A673 (cell line): ENCODE data around the gene RMI2. TPM values are rescaled to one million over a fixed set of nuclear protein-coding genes. Genes with fewer than 3 reads are reported as not detected.

Experiments
- BruUV-seq: library from RNA; stranded (reverse); fragments of 400-500 nt; replicated peaks from 2 replicates; lab custom pipeline; 2021; lab: Mats Ljungman, UMichigan
- CTCF ChIA-PET: fragments of 300-600 bp; sonication (Branson Sonifier 250); formaldehyde crosslinking; loops from one replicate; lab custom pipeline; 2022; ENCODE audit warnings: antibody characterized with exemption; lab: Charles Lee
- POLR2A ChIA-PET: fragments of 300-600 bp; sonication (Branson Sonifier 250); formaldehyde crosslinking; loops from one replicate; lab custom pipeline; 2022; ENCODE audit warnings: antibody characterized with exemption; ENCODE audit not compliant: low non-redundant PET; lab: Charles Lee
- DNase-seq: peaks from one replicate; pipeline ENCODE4 v3.0.0-alpha.2; 2015; ENCODE audit warnings: low spot score
- H3K27ac ChIP-seq: fragments of 200-600 bp; sonication (generic); 2 replicates; pipeline ENCODE4 v1.5.1; 2016; ENCODE audit warnings: mixed run types, low read depth, mild to moderate bottlenecking, mixed read lengths, antibody characterized with exemption, low read length; ENCODE audit not compliant: poor library complexity, severe bottlenecking
- H3K27me3 ChIP-seq: fragments of 200-600 bp; sonication (generic); replicated peaks from 2 replicates; pipeline ENCODE4 v1.6.1; 2017; ENCODE audit warnings: mixed run types, low read depth, mild to moderate bottlenecking, mixed read lengths, antibody characterized with exemption, low read length; ENCODE audit not compliant: insufficient read depth, poor library complexity
- H3K36me3 ChIP-seq: fragments of 200-600 bp; sonication (generic); 2 replicates; pipeline ENCODE4 v1.6.1; 2016; ENCODE audit warnings: mixed run types, mild to moderate bottlenecking, mixed read lengths, antibody characterized with exemption, low read length; ENCODE audit not compliant: insufficient read depth, poor library complexity, severe bottlenecking
- H3K4me1 ChIP-seq: fragments of 200-600 bp; sonication (generic); 2 replicates; pipeline ENCODE4 v1.6.1; 2017; ENCODE audit warnings: mixed run types, mild to moderate bottlenecking, mixed read lengths, antibody characterized with exemption, low read length; ENCODE audit not compliant: insufficient read depth, poor library complexity, severe bottlenecking
- H3K4me3 ChIP-seq: fragments of 200-600 bp; sonication (generic); 2 replicates; pipeline ENCODE4 v1.5.1; 2016; ENCODE audit warnings: low read depth, mixed run types, mild to moderate bottlenecking, mixed read lengths, low read length; ENCODE audit not compliant: poor library complexity, severe bottlenecking
- H3K9me3 ChIP-seq: fragments of 200-600 bp; sonication (generic); 2 replicates; pipeline ENCODE4 v1.6.1; 2016; ENCODE audit warnings: mixed run types, low read depth, mild to moderate bottlenecking, mixed read lengths, antibody characterized with exemption, low read length; ENCODE audit not compliant: poor library complexity, severe bottlenecking
- CTCF ChIP-seq: fragments of 300-800, 200-600 bp; sonication (generic); conservative IDR thresholded peaks from 2 replicates; pipeline ENCODE4 v1.5.1; 2017; ENCODE audit warnings: low read depth, mild to moderate bottlenecking, antibody characterized with exemption, low read length, moderate library complexity, mixed read lengths
- EZH2 ChIP-seq: fragments of 200-600 bp; sonication (generic); IDR thresholded peaks from 2 replicates; pipeline ENCODE4 v1.6.1; 2017; ENCODE audit warnings: borderline replicate concordance, low read depth, mild to moderate bottlenecking, mixed read lengths, antibody characterized with exemption, low read length; ENCODE audit not compliant: poor library complexity, severe bottlenecking
- intact Hi-C: fragments of 100-400 bp; cut with micrococcal nuclease; formaldehyde crosslinking; loops from one replicate; pipeline ENCODE4 v1.10.0; 2022; ENCODE audit not compliant: unreplicated experiment
- total RNA-seq: library from RNA; stranded (reverse); gene quantifications from 2 replicates; pipeline ENCODE4 v1.2.3, GENCODE V29; 2021

Gene RMI2
- total RNA-seq, 1 experiment from 2014 or later, result 28.5 TPM

DNA sequence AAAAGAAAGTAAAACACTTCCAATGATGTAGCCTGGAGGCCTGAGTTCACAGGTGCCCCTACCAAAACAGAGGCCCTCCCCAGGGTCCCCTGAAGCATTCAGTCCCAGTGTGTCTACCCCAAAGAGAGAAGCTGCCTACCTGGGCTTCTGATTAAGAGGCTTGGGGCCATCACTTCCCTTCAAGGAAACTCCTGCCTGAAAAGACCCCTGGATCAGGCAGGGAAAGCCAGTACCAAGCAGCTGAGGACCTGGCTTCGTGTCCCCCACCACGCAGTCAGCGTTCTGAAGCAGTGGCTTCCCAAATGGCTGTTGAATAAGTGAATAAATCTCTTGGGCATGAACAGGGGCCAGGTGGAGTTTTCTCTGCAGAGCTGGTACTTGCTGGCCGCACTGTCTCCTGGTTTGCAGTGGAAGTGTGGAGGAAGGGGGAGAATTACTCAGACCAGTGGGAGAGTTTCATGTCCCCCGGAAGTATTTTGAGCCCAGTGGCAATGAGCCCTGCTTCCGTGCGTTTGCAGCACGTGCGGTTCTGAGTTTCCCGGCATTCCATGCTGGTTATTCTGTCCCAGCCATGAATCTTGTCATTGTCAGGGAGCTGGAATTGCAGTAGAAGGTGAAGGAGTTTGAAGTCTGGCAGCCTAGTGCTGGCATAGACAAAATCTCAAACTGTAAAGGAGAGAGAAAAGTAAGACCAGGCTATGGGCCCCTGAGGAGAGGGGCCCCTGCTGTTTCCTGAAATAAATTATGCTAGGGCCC lies 27.0 kb downstream of the RMI2 start:
- no peaks in the 10 kb centered on the region for H3K4me1 ChIP-seq
- no peak for DNase-seq
- no peaks in the 10 kb centered on the region for H3K36me3 ChIP-seq
- ChIA-PET CTCF (interaction anchor here (0.6 to 0.8 kb wide), 2 partner anchors 14 to 16 kb away, joined by 3 to 4 read pairs; no protein-coding TSS in a partner anchor), POLR2A (no interaction called here)
- BruUV-seq, result no TSS peak
- H3K4me3 ChIP-seq, result no peak overlapping the region
- no peaks in the 10 kb centered on the region for H3K27me3 ChIP-seq
- TF ChIP-seq CTCF (no peak), EZH2 (no peak)
- intact Hi-C loops, result no loop called here
- H3K9me3 ChIP-seq, result no peaks in the 10 kb centered on the region
- H3K27ac ChIP-seq, result peak overlapping the region; percentile 45

- Histone ChIP-seq H3K4me1 (no peaks in the 10 kb centered on the region), H3K36me3 (no peaks in the 10 kb centered on the region), H3K4me3 (no peak overlapping the region), H3K9me3 (no peaks in the 10 kb centered on the region), H3K27ac (no peak overlapping the region), H3K27me3 (no peaks in the 10 kb centered on the region)
- intact Hi-C loops, result no loop called here
- ChIA-PET CTCF (interaction anchor here (0.5 to 0.6 kb wide), 2 partner anchors 15 to 16 kb away, joined by 3 read pairs; no protein-coding TSS in a partner anchor), POLR2A (no interaction called here)
- TF ChIP-seq EZH2, result no peak
- TF ChIP-seq CTCF, result no peak
- no peak for DNase-seq
- BruUV-seq, result no TSS peak
Measured at GRCh38 chr16:11372829-11373306, 27.6 kb downstream of the RMI2 start.

GRCh38 chr16:11374255-11374654 lies 29.0 kb downstream of the RMI2 start:
- Histone ChIP-seq H3K4me1 (no peaks in the 10 kb centered on the region), H3K27me3 (no peaks in the 10 kb centered on the region), H3K9me3 (no peaks in the 10 kb centered on the region), H3K27ac (no peak overlapping the region), H3K4me3 (no peak overlapping the region), H3K36me3 (no peaks in the 10 kb centered on the region)
- DNase-seq, result no peak
- BruUV-seq, result no TSS peak
- POLR2A ChIA-PET, result no interaction called here
- CTCF ChIA-PET, result no interaction called here
- TF ChIP-seq EZH2 (no peak), CTCF (no peak)
- intact Hi-C loops, result no loop called here
